IMR-90 (cell line): ENCODE measurements around the gene JMJD6. TPM values are rescaled to one million over a fixed set of nuclear protein-coding genes. Genes with fewer than 3 reads are reported as not detected.

Experiments
- ATAC-seq: fragments of 200-7000 bp; cut with Tn5 transposase; 2 replicates; pipeline ENCODE4 v1.9.1; 2020; ENCODE audit warnings: low read depth, mild to moderate bottlenecking, moderate library complexity
- Bru-seq: library from RNA; stranded (reverse); fragments of 400-500 nt; gene quantifications from one replicate; lab custom pipeline; 2021; lab: Mats Ljungman, UMichigan
- BruChase-seq, 2 experiments: library from RNA; stranded (reverse); fragments of 400-500 nt; gene quantifications; one replicate each; lab custom pipeline; 2021; lab: Mats Ljungman, UMichigan
- BruUV-seq: library from RNA; stranded (reverse); fragments of 400-500 nt; replicated peaks from 2 replicates; lab custom pipeline; 2021; lab: Mats Ljungman, UMichigan
- CTCF ChIA-PET: fragments of 300-600 bp; formaldehyde crosslinking; extraction: SDS; loops from one replicate; lab custom pipeline; 2021; ENCODE audit warnings: antibody characterized with exemption; lab: Yijun Ruan, JAX
- POLR2A ChIA-PET: fragments of 300-600 bp; sonication (Branson Sonifier 250); formaldehyde crosslinking; loops from one replicate; lab custom pipeline; 2022; ENCODE audit warnings: antibody characterized with exemption; ENCODE audit not compliant: unreplicated experiment; lab: Charles Lee
- DNase-seq: peaks from one replicate; pipeline ENCODE4 v3.0.0; 2013
- H2AFZ ChIP-seq: replicated peaks from 2 replicates; pipeline ENCODE3; 2013; ENCODE audit warnings: low read length, mild to moderate bottlenecking; ENCODE audit not compliant: poor library complexity
- H2AK5ac ChIP-seq: 2 replicates; pipeline ENCODE4 v1.6.1; 2013; ENCODE audit warnings: low read depth, low read length, inconsistent platforms
- H2AK9ac ChIP-seq: replicated peaks from 2 replicates; pipeline ENCODE3; 2013; ENCODE audit warnings: mild to moderate bottlenecking, low read depth, low read length, moderate library complexity; ENCODE audit not compliant: poor library complexity
- H2BK120ac ChIP-seq: 2 replicates; pipeline ENCODE4 v1.6.1; 2013; ENCODE audit warnings: low read depth, low read length, inconsistent platforms
- H2BK15ac ChIP-seq: 3 replicates; pipeline ENCODE4 v1.6.1; 2013; ENCODE audit warnings: low read depth, low read length, inconsistent platforms
- H2BK20ac ChIP-seq: 2 replicates; pipeline ENCODE4 v1.6.1; 2013; ENCODE audit warnings: low read depth, mild to moderate bottlenecking, inconsistent platforms, low read length, moderate library complexity
- H2BK5ac ChIP-seq: 2 replicates; pipeline ENCODE4 v1.6.1; 2013; ENCODE audit warnings: mild to moderate bottlenecking, low read depth, low read length, inconsistent platforms; ENCODE audit not compliant: poor library complexity, severe bottlenecking
- H3K14ac ChIP-seq: replicated peaks from 2 replicates; pipeline ENCODE4 v1.6.1; 2013; ENCODE audit warnings: low read depth, low read length, inconsistent platforms
- H3K18ac ChIP-seq: 2 replicates; pipeline ENCODE4 v1.6.1; 2013; ENCODE audit warnings: low read depth, low read length, control low read depth
- H3K23ac ChIP-seq: 2 replicates; pipeline ENCODE4 v1.6.1; 2013; ENCODE audit warnings: low read depth, low read length, inconsistent platforms
- H3K27ac ChIP-seq: 2 replicates; pipeline ENCODE4 v1.5.1; 2013; ENCODE audit warnings: mild to moderate bottlenecking, control low read depth, low read length; ENCODE audit not compliant: insufficient read depth
- H3K27me3 ChIP-seq: 2 replicates; pipeline ENCODE4 v1.6.1; 2013; ENCODE audit warnings: low read length; ENCODE audit not compliant: control insufficient read depth, insufficient read depth
- H3K36me3 ChIP-seq: 2 replicates; pipeline ENCODE4 v1.6.1; 2013; ENCODE audit warnings: low read length, mixed read lengths; ENCODE audit not compliant: control insufficient read depth, insufficient read depth
- H3K4ac ChIP-seq: 2 replicates; pipeline ENCODE4 v1.6.1; 2013; ENCODE audit warnings: low read depth, low read length, inconsistent platforms
- H3K4me1 ChIP-seq: 2 replicates; pipeline ENCODE4 v1.6.1; 2013; ENCODE audit warnings: low read length, mixed read lengths; ENCODE audit not compliant: control insufficient read depth, insufficient read depth
- H3K4me2 ChIP-seq: 2 replicates; pipeline ENCODE4 v1.6.1; 2013; ENCODE audit warnings: low read depth, mild to moderate bottlenecking, control low read depth, low read length, moderate library complexity
- H3K4me3 ChIP-seq: 2 replicates; pipeline ENCODE4 v1.5.1; 2013; ENCODE audit warnings: low read depth, mild to moderate bottlenecking, control low read depth, low read length, moderate library complexity; ENCODE audit not compliant: insufficient read depth
- H3K56ac ChIP-seq: 2 replicates; pipeline ENCODE4 v1.6.1; 2013; ENCODE audit warnings: low read length, inconsistent platforms; ENCODE audit not compliant: insufficient read depth; ENCODE audit errors: extremely low read depth
- H3K79me1 ChIP-seq, 2 experiments: 2 replicates each; pipeline ENCODE4 v1.6.1; 2013; ENCODE audit warnings: low read length in 2 of 2, inconsistent platforms in 1 of 2, low read depth in 1 of 2
- H3K9ac ChIP-seq: 2 replicates; pipeline ENCODE4 v1.6.1; 2013; ENCODE audit warnings: low read depth, low read length, control low read depth
- H3K9me1 ChIP-seq: 2 replicates; pipeline ENCODE4 v1.6.1; 2013; ENCODE audit warnings: low read length, inconsistent platforms; ENCODE audit not compliant: insufficient read depth
- H3K9me3 ChIP-seq: 2 replicates; pipeline ENCODE4 v1.6.1; 2013; ENCODE audit warnings: low read length; ENCODE audit not compliant: control insufficient read depth, insufficient read depth
- H4K20me1 ChIP-seq: 2 replicates; pipeline ENCODE4 v1.6.1; 2013; ENCODE audit warnings: low read length, inconsistent platforms; ENCODE audit not compliant: insufficient read depth
- H4K5ac ChIP-seq: 2 replicates; pipeline ENCODE4 v1.6.1; 2013; ENCODE audit warnings: mild to moderate bottlenecking, low read depth, low read length, control low read depth
- H4K8ac ChIP-seq, 2 experiments: 2 replicates each; pipeline ENCODE4 v1.6.1; 2013; ENCODE audit warnings: low read depth in 2 of 2, low read length in 2 of 2, control low read depth in 1 of 2, inconsistent platforms in 1 of 2
- H4K91ac ChIP-seq: 2 replicates; pipeline ENCODE4 v1.6.1; 2013; ENCODE audit warnings: low read depth, low read length, inconsistent platforms; ENCODE audit not compliant: insufficient read depth
- BHLHE40 ChIP-seq: fragments of 150-350 bp; IDR thresholded peaks from 2 replicates; pipeline ENCODE4 v1.6.1; 2016; ENCODE audit warnings: mild to moderate bottlenecking, low read depth, low read length
- CHD1 ChIP-seq: IDR thresholded peaks from 2 replicates; pipeline ENCODE4 v1.6.1; 2012; ENCODE audit warnings: low read depth, low read length, improper control_type of control experiment
- FOS ChIP-seq: fragments of 150-350 bp; IDR thresholded peaks from 2 replicates; pipeline ENCODE4 v1.6.1; 2016; ENCODE audit warnings: low read depth, low read length
- MAFK ChIP-seq: IDR thresholded peaks from 2 replicates; pipeline ENCODE4 v1.6.1; 2012; ENCODE audit warnings: low read depth, low read length, improper control_type of control experiment
- MAZ ChIP-seq: IDR thresholded peaks from 2 replicates; pipeline ENCODE4 v1.6.1; 2012; ENCODE audit warnings: low read depth, mild to moderate bottlenecking, low read length, improper control_type of control experiment, moderate library complexity, borderline replicate concordance
- MXI1 ChIP-seq: IDR thresholded peaks from 2 replicates; pipeline ENCODE4 v1.6.1; 2012; ENCODE audit warnings: low read depth, mild to moderate bottlenecking, low read length, moderate library complexity, borderline replicate concordance
- NFE2L2 ChIP-seq: fragments of 150-350 bp; IDR thresholded peaks from 2 replicates; pipeline ENCODE4 v1.6.1; 2016; ENCODE audit warnings: low read depth, mild to moderate bottlenecking, low read length
- POLR2A ChIP-seq: IDR thresholded peaks from 2 replicates; pipeline ENCODE4 v1.6.1; 2012; ENCODE audit warnings: mild to moderate bottlenecking, low read depth, low read length
- RCOR1 ChIP-seq: IDR thresholded peaks from 2 replicates; pipeline ENCODE4 v1.6.1; 2012; ENCODE audit warnings: mild to moderate bottlenecking, low read length, improper control_type of control experiment; ENCODE audit not compliant: insufficient replicate concordance
- RFX5 ChIP-seq: IDR thresholded peaks from 2 replicates; pipeline ENCODE4 v1.8.0; 2012; ENCODE audit warnings: low read depth, mild to moderate bottlenecking, low read length, moderate library complexity
- WGBS, 2 experiments: methylation state at CpG; one replicate each; pipeline versions ENCODE4 v1.1.5 to v1.1.7; 2013; ENCODE audit warnings: missing lambda C conversion rate in 2 of 2; ENCODE audit not compliant: insufficient read length in 1 of 2; ENCODE audit errors: extremely low coverage in 2 of 2; 5-methylcytosine and 5-hydroxymethylcytosine counted together
- dilution Hi-C: fragments of 300-500 bp; cut with HindIII; formaldehyde crosslinking; loops from one replicate; pipeline ENCODE4 v1.14.3; 2018; ENCODE audit warnings: low sequenced_read_pairs; ENCODE audit not compliant: unreplicated experiment
- in situ Hi-C: fragments of 300-500 bp; cut with MboI; formaldehyde crosslinking; loops from 3 replicates; pipeline ENCODE4 v1.14.3; 2019; ENCODE audit warnings: low sequenced_read_pairs, inconsistent platforms, mixed read lengths
- intact Hi-C: fragments of 100-400 bp; cut with micrococcal nuclease; formaldehyde crosslinking; loops from 2 replicates; pipeline ENCODE4 v1.10.0; 2022
- long read RNA-seq: library from polyadenylated mRNA; unstranded; transcript quantifications from one replicate; pipeline ENCODE4 v2.0.0, GENCODE V29; 2021; ENCODE audit not compliant: unreplicated experiment
- polyA plus RNA-seq, 3 experiments: library from polyadenylated mRNA; depleted of rRNA; stranded (reverse); fragments of >200 nt; gene quantifications; 2 replicates each; pipeline ENCODE4 v1.2.3, GENCODE V29; 2012; ENCODE audit warnings: low replicate concordance in 1 of 3
- total RNA-seq: library from RNA; depleted of rRNA; stranded (reverse); fragments of >200 nt; gene quantifications from 2 replicates; pipeline ENCODE4 v1.2.3, GENCODE V29; 2012; rRNA removed
- TF ChIP-seq, protein P1 (sequence below): fragments of 150-350 bp; IDR thresholded peaks from 2 replicates; pipeline ENCODE4 v1.6.1; 2016; ENCODE audit warnings: low read depth, mild to moderate bottlenecking, low read length, moderate library complexity, borderline replicate concordance
- TF ChIP-seq, protein P2 (sequence below): fragments of 150-350 bp; IDR thresholded peaks from 2 replicates; pipeline ENCODE4 v1.6.1; 2017; ENCODE audit warnings: mild to moderate bottlenecking, antibody characterized with exemption, low read length, low read depth

Gene JMJD6
- total RNA-seq (24.4 and 31.9 TPM in 2 replicates), polyA plus RNA-seq (2012; rRNA removed) (30.9 and 33.7 TPM in 2 replicates), Bru-seq, nascent RNA (percentile 91 among the genes with signal in this experiment), BruChase-seq, experiment 1, labeled RNA remaining after a 6-hour chase (percentile 76 among the genes with signal in this experiment), BruChase-seq, experiment 2, labeled RNA remaining after a 2-hour chase (percentile 82 among the genes with signal in this experiment)
- 23.6 and 45.5 TPM in 2 replicates for polyA plus RNA-seq (2012; cell fraction: cytosol; rRNA removed)
- polyA plus RNA-seq (2012; cell fraction: nucleus; rRNA removed; ENCODE audit: low replicate concordance) = 69.5 and 77.5 TPM in 2 replicates
- long read RNA-seq, transcript JMJD6-202 (6 exons, 1,603 nt) = major isoform, 27 of 41 reads
- long read RNA-seq, partial matches to known transcripts = 2 of 41 reads
- long read RNA-seq, other reads (novel, unspliced or antisense) = 10 of 41 reads

GRCh38 chr17:76726231-76726775 is at the start of gene JMJD6:
TSS of gene JMJD6 (minus strand) at chr17:76726606. CDS start at chr17:76726475, 131 bp downstream.
- BruUV-seq = no TSS peak
- H3K4ac ChIP-seq = peak within 1 kb of the TSS; percentile 95
- H3K18ac ChIP-seq = peak within 1 kb of the TSS; percentile 70; the same call in 1 of the 2 replicates
- peak within 1 kb of the TSS; percentile 55 for H4K5ac ChIP-seq
- H3K56ac ChIP-seq = peak within 1 kb of the TSS; percentile 89
- H2BK20ac ChIP-seq = no peak within 1 kb of the TSS
- peak within 1 kb of the TSS; percentile 68 to 92 for H4K8ac ChIP-seq
- H3K36me3 ChIP-seq = peaks cover 29% of the 10 kb centered on the region
- dilution Hi-C loops (no loop called here), in situ Hi-C loops (no loop called here), intact Hi-C loops (loop anchor here (1.0 to 2.0 kb wide), 2 partner anchors 10 to 340 kb away; no protein-coding TSS in a partner anchor)
- peak within 1 kb of the TSS; percentile 95 for H4K91ac ChIP-seq
- peak within 1 kb of the TSS; percentile 94 for H3K14ac ChIP-seq
- H3K9ac ChIP-seq = peak within 1 kb of the TSS; percentile 94
- ATAC-seq = peak; percentile 92
- H3K79me1 ChIP-seq = peaks cover 24 to 64% of the 10 kb centered on the region in 2 experiments
- no peaks in the 10 kb centered on the region for H3K27me3 ChIP-seq
- H4K20me1 ChIP-seq = peaks cover 42% of the 10 kb centered on the region
- H3K23ac ChIP-seq = peak within 1 kb of the TSS; percentile 88
- H3K4me3 ChIP-seq = peak within 1 kb of the TSS; percentile 81
- peak within 1 kb of the TSS; percentile 94 for H2BK5ac ChIP-seq
- H3K9me3 ChIP-seq = no peaks in the 10 kb centered on the region
- CTCF ChIA-PET = interaction anchor here (0.6 kb wide), 1 partner anchor 32 kb away, joined by 3 read pairs; no protein-coding TSS in a partner anchor
- peak within 1 kb of the TSS; percentile 97 for H2AFZ ChIP-seq
- peaks cover 6% of the 10 kb centered on the region for H3K4me1 ChIP-seq
- peak within 1 kb of the TSS; percentile 92 for H3K4me2 ChIP-seq
- WGBS, 2 experiments = 0% methylated on average over 29 of the region's 60 CpGs; no CpG with 5 or more reads in 1 of the 2 experiments
- H2AK9ac ChIP-seq = peak within 1 kb of the TSS; percentile 100
- peak within 1 kb of the TSS; percentile 34; the same call in 1 of the 3 replicates for H2BK15ac ChIP-seq
- POLR2A ChIA-PET = interaction anchor here (0.6 to 0.9 kb wide), 2 partner anchors 9 to 133 kb away, joined by 3 read pairs; no protein-coding TSS in a partner anchor
- peak within 1 kb of the TSS; percentile 67; the same call in 1 of the 2 replicates for H2BK120ac ChIP-seq
- peak within 1 kb of the TSS; percentile 95 for H3K27ac ChIP-seq
- peak; percentile 95 for DNase-seq
- H2AK5ac ChIP-seq = peak within 1 kb of the TSS; percentile 93
- 0 out of 2 replicates have a peak, but pooled peaks cover 2% of the 10 kb centered on the region for H3K9me1 ChIP-seq
- TF ChIP-seq MXI1 (0 out of 2 replicates have a peak, but pooled peaks have one; percentile 10), POLR2A (peak; percentile 97), MAZ (peak; percentile 84; the same call in 1 of the 2 replicates), BHLHE40 (no peak; the same call in 1 of the 2 replicates), FOS (no peak), RCOR1 (no peak), NFE2L2 (no peak), MAFK (no peak), RFX5 (no peak), CHD1 (no peak)
- TF ChIP-seq, protein P1, sequence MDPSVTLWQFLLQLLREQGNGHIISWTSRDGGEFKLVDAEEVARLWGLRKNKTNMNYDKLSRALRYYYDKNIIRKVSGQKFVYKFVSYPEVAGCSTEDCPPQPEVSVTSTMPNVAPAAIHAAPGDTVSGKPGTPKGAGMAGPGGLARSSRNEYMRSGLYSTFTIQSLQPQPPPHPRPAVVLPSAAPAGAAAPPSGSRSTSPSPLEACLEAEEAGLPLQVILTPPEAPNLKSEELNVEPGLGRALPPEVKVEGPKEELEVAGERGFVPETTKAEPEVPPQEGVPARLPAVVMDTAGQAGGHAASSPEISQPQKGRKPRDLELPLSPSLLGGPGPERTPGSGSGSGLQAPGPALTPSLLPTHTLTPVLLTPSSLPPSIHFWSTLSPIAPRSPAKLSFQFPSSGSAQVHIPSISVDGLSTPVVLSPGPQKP = no peak
- TF ChIP-seq, protein P2, sequence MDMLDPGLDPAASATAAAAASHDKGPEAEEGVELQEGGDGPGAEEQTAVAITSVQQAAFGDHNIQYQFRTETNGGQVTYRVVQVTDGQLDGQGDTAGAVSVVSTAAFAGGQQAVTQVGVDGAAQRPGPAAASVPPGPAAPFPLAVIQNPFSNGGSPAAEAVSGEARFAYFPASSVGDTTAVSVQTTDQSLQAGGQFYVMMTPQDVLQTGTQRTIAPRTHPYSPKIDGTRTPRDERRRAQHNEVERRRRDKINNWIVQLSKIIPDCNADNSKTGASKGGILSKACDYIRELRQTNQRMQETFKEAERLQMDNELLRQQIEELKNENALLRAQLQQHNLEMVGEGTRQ = no peak; the same call in 1 of the 2 replicates
